Neural cell (in vitro differentiated cells): Measurements from ENCODE around the gene SHISAL1.

Experiments used
- EP300 ChIP-seq: fragments of 450-650 bp; conservative IDR thresholded peaks from 2 replicates; pipeline ENCODE4 v1.6.1; 2014; ENCODE audit warnings: antibody characterized with exemption, mild to moderate bottlenecking, moderate library complexity; ENCODE audit not compliant: poor library complexity, severe bottlenecking
- EZH2 ChIP-seq: fragments of 200-600, 300-800 bp; shearing (Covaris generic), sonication (generic); IDR thresholded peaks from 2 replicates; pipeline ENCODE4 v1.6.1; 2014; ENCODE audit warnings: antibody characterized with exemption, low read length, borderline replicate concordance, mild to moderate bottlenecking; ENCODE audit not compliant: insufficient read depth, poor library complexity, severe bottlenecking
- MXI1 ChIP-seq: fragments of 450-650 bp; conservative IDR thresholded peaks from 2 replicates; pipeline ENCODE4 v1.6.1; 2014; ENCODE audit warnings: antibody characterized with exemption, mild to moderate bottlenecking; ENCODE audit not compliant: poor library complexity, severe bottlenecking
- POLR2AphosphoS5 ChIP-seq: IDR thresholded peaks from 2 replicates; pipeline ENCODE4 v1.6.1; 2012
- TF ChIP-seq, protein P1 (sequence below): fragments of 450-650 bp; IDR thresholded peaks from 2 replicates; pipeline ENCODE4 v1.5.1; 2014; ENCODE audit warnings: antibody characterized with exemption, mild to moderate bottlenecking, moderate library complexity; ENCODE audit not compliant: poor library complexity, severe bottlenecking

DNA sequence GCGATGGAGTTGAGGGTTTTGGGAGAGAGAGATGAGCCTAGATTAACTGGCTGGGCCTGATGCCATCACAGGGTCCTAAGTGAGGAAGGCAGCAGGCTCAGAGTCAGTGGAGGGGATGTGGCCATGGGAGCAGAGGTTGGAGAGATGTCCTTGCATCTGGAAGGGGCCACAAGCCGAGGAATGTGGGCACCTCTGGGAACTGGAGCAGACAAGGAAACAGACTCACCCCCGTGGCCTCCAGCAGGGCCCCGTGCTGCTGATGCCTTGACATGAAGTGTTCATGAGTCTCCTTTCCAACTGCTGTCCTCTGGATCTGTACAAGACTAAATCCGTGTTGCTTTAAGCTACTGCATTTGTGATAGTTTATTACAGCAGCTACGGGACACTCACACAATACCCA is 49.2 kb downstream of the SHISAL1 start:
- TF ChIP-seq, protein P1, sequence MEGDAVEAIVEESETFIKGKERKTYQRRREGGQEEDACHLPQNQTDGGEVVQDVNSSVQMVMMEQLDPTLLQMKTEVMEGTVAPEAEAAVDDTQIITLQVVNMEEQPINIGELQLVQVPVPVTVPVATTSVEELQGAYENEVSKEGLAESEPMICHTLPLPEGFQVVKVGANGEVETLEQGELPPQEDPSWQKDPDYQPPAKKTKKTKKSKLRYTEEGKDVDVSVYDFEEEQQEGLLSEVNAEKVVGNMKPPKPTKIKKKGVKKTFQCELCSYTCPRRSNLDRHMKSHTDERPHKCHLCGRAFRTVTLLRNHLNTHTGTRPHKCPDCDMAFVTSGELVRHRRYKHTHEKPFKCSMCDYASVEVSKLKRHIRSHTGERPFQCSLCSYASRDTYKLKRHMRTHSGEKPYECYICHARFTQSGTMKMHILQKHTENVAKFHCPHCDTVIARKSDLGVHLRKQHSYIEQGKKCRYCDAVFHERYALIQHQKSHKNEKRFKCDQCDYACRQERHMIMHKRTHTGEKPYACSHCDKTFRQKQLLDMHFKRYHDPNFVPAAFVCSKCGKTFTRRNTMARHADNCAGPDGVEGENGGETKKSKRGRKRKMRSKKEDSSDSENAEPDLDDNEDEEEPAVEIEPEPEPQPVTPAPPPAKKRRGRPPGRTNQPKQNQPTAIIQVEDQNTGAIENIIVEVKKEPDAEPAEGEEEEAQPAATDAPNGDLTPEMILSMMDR, result no peak
- no peak for TF ChIP-seq POLR2AphosphoS5
- TF ChIP-seq EP300, result no peak
- no peak for TF ChIP-seq EZH2
- TF ChIP-seq MXI1, result no peak
